Measurements from ENCODE around the gene SLC13A3. TPM values are rescaled to one million over a fixed set of nuclear protein-coding genes. Genes with fewer than 3 reads are reported as not detected.

Gene SLC13A3
- total and polyA plus RNA-seq, 9 donors: 0.36 to 7.1 (median 4.6) TPM

DNA sequence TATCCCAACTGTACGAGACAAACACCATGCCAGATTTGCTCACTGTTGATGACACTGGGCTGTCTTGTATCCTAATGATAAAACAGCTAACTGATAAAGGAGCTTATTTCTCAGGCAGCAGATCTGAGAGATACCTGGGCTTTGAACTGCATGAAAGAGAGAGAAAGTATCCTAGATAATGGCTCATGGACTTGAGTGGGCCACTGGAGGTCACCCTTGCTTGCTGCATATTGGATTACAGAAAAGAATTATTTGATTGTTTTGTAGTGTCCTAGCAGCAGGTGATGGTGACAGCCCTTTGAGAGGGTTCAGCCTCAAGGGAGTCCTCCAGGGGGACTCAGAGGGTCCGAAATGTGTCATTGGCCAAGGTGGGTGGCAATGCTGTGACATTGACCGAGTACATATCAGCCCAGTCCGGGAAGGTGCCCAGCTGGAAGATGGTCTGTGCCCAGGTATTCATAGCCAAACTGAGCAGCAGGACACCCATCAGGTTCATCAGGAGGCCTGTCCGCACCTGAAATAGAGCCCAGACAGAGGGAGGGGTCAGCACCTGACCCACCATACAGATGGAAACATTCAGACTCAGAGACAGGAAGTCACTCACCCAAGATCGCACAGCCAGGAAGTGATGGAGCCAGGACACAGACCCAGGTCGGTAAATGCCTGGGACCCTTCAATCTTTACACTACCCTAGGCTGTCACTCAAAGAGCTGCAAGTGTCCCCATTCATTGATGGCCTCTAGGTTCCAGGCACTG is 91.4 kb downstream of the SLC13A3 start:
- H3K36me3 ChIP-seq: no peaks in the 10 kb centered on the region
- H3K9me3 ChIP-seq: no peaks in the 10 kb centered on the region
- no peak for DNase-seq
- no peak overlapping the region for H3K4me3 ChIP-seq
- 91 to 95% (median 91%) methylated on average over 7 of the region's 7 CpGs for WGBS, 3 donors
- intact Hi-C loops (cut with DNase I): loop anchor here in 2 of 4 donors (5.0 kb wide), 1 partner anchor 122 kb away; no protein-coding TSS in a partner anchor
- no peak overlapping the region for H3K27ac ChIP-seq
- H3K4me1 ChIP-seq (ENCODE audit: insufficient read depth): peaks cover 5% of the 10 kb centered on the region
- H3K27me3 ChIP-seq: no peaks in the 10 kb centered on the region
- no peak for TF ChIP-seq CTCF (IDR thresholded peaks at IDR 0.05)
- no peak for TF ChIP-seq EP300 (IDR thresholded peaks at IDR 0.05)
- no peak for TF ChIP-seq POLR2A (IDR thresholded peaks at IDR 0.05)

DNA sequence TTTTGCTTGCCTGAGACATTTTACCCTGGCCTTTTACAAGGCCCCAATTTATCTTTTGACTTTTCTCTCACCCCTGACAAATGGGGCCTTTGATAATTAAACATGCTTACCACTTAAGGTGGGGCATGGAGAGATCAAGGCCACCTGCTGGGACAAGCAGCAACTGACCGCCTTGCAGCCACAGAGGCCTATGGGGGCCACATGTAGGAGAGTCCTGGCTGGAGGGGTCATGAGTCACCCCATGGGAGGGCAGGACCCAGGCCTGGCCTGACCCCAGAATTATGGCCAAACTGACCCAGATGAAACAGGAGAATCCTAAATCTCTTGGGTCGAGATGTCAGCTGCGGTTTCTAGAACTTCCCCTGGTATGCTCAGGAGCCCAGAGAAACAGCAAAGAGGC is 92.3 kb downstream of the SLC13A3 start:
- no peak for DNase-seq
- H3K27ac ChIP-seq: no peak overlapping the region
- 61 to 76% (median 69%) methylated on average over 3 of the region's 3 CpGs for WGBS, 3 donors
- intact Hi-C loops (cut with DNase I): loop anchor here in 1 of 4 donors (5.0 kb wide), 1 partner anchor 123 kb away; no protein-coding TSS in a partner anchor
- H3K36me3 ChIP-seq: no peaks in the 10 kb centered on the region
- no peak overlapping the region for H3K4me3 ChIP-seq
- TF ChIP-seq CTCF (IDR thresholded peaks at IDR 0.05) (no peak), EP300 (IDR thresholded peaks at IDR 0.05) (no peak), POLR2A (IDR thresholded peaks at IDR 0.05) (no peak)
- H3K27me3 ChIP-seq: no peaks in the 10 kb centered on the region
- H3K4me1 ChIP-seq (ENCODE audit: insufficient read depth): peaks cover 5% of the 10 kb centered on the region
- H3K9me3 ChIP-seq: no peaks in the 10 kb centered on the region

GRCh38 chr20:46558511-46558959 is 92.7 kb downstream of the SLC13A3 start:
- Histone ChIP-seq H3K36me3 (no peaks in the 10 kb centered on the region), H3K27ac (no peak overlapping the region), H3K9me3 (no peaks in the 10 kb centered on the region), H3K27me3 (no peaks in the 10 kb centered on the region), H3K4me3 (no peak overlapping the region), H3K4me1 (ENCODE audit: insufficient read depth) (peaks cover 5% of the 10 kb centered on the region)
- no peak for TF ChIP-seq CTCF (IDR thresholded peaks at IDR 0.05)
- no peak for TF ChIP-seq EP300 (IDR thresholded peaks at IDR 0.05)
- TF ChIP-seq POLR2A (IDR thresholded peaks at IDR 0.05): no peak
- DNase-seq: peak in 1 of 5 donors; percentile 19
- 44 to 52% (median 50%) methylated on average over 5 of the region's 5 CpGs for WGBS, 3 donors
- intact Hi-C loops (cut with DNase I): loop anchor here in 1 of 4 donors (5.0 kb wide), 1 partner anchor 124 kb away; no protein-coding TSS in a partner anchor

DNA sequence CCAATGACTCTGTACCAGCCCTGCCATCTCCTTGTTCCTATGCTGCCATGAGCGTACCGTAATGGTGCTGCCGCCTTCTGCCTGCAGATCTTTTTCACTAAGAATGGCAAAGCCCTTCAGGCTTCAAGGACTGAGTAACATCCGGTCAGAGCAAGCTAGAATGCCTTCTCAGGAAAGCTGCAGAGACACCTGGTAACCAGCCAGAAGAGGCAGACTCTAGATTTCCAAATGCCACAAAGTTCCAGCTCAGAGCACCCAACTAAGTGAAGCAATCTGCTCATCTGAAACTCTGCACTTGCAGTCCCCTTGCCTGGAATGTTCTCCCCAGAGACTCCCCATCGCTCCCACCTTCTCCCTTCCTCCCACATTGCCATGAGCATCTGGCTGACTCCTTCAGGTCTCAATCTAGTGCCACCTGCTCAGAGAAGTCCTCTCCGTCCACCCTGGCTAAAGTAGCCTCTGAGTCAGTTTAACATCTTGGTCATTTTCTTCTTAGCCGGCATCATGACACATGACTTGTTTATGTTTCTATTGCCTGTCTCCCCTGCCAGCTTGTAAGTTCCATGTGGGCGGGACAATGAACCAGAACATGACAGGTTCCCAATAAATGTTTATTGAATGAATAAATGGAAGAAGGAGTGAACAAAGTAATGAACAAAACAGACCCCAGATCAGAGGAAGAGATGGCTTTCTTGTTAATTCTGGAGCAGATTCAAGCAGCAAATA is 93.9 kb downstream of the SLC13A3 start:
- DNase-seq: no peak
- Histone ChIP-seq H3K4me3 (no peak overlapping the region), H3K27me3 (no peaks in the 10 kb centered on the region), H3K27ac (no peak overlapping the region), H3K36me3 (no peaks in the 10 kb centered on the region), H3K4me1 (ENCODE audit: insufficient read depth) (peaks cover 2% of the 10 kb centered on the region), H3K9me3 (no peaks in the 10 kb centered on the region)
- TF ChIP-seq EP300 (IDR thresholded peaks at IDR 0.05) (no peak), POLR2A (IDR thresholded peaks at IDR 0.05) (no peak), CTCF (IDR thresholded peaks at IDR 0.05) (no peak)
- intact Hi-C loops (cut with DNase I): loop anchor here in 1 of 4 donors (5.0 kb wide), 1 partner anchor 125 kb away; no protein-coding TSS in a partner anchor
- WGBS, 3 donors: 61 to 75% (median 63%) methylated on average over 8 of the region's 8 CpGs

Measured in ovary (tissue), 9 donors.